Sigmoid colon (tissue), 7 donors: ENCODE data around the gene NOC4L. TPM values are rescaled to one million over a fixed set of nuclear protein-coding genes. Genes with fewer than 3 reads are reported as not detected.

Experiments
- DNase-seq: peaks from one replicate; pipeline ENCODE4 v3.0.0-alpha.2; 2019
- H3K27ac ChIP-seq, 4 donors: fragments of 200-600 bp; sonication (generic); one replicate each; pipeline ENCODE4 v1.5.1; 2016 to 2019; ENCODE audit warnings: mild to moderate bottlenecking in 1 of 4
- H3K27me3 ChIP-seq, 3 donors: fragments of 200-600 bp; sonication (generic); one replicate each; pipeline ENCODE4 v1.5.1; 2019; ENCODE audit warnings: mild to moderate bottlenecking in 1 of 3
- H3K36me3 ChIP-seq, 4 donors: fragments of 200-600 bp; sonication (generic); one replicate each; pipeline ENCODE4 v1.5.1; 2016 to 2019
- H3K4me1 ChIP-seq, 4 donors: fragments of 200-600 bp; sonication (generic); one replicate each; pipeline ENCODE4 v1.5.1; 2017 to 2019
- H3K4me3 ChIP-seq, 4 donors: fragments of 200-600 bp; sonication (generic); one replicate each; pipeline ENCODE4 v1.5.1; 2017 to 2019; ENCODE audit warnings: mild to moderate bottlenecking in 2 of 4, moderate library complexity in 1 of 4
- H3K9me3 ChIP-seq, 4 donors: fragments of 200-600 bp in 3 of 4; sonication (generic) in 3 of 4; one replicate each; pipeline versions ENCODE4 v1.5.1 to v1.6.1; 2013 to 2019
- CTCF ChIP-seq, 4 experiments: fragments of 450-650 bp in 3 of 4; fragments of 200-600 bp in 1 of 4; IDR thresholded peaks; one replicate each; pipeline ENCODE4 v1.5.1; 2016 to 2019; ENCODE audit warnings: antibody characterized with exemption in 4 of 4, mild to moderate bottlenecking in 3 of 4, moderate library complexity in 2 of 4
- EP300 ChIP-seq, 4 donors: sonication (generic); formaldehyde crosslinking; IDR thresholded peaks; one replicate each; pipeline ENCODE4 v1.6.1; 2017; ENCODE audit warnings: antibody characterized with exemption in 4 of 4
- POLR2A ChIP-seq, 2 donors: fragments of 450-650 bp; IDR thresholded peaks; one replicate each; pipeline ENCODE4 v1.6.1; 2016; ENCODE audit warnings: antibody characterized with exemption in 2 of 2, mild to moderate bottlenecking in 2 of 2, moderate library complexity in 2 of 2
- POLR2AphosphoS5 ChIP-seq, 4 donors: sonication (generic); formaldehyde crosslinking; IDR thresholded peaks; one replicate each; pipeline ENCODE4 v1.6.1; 2017; ENCODE audit warnings: antibody characterized with exemption in 4 of 4
- WGBS, 2 donors: extraction: QIAGEN DNeasy Blood & Tissue Kit; methylation state at CpG; one replicate each; pipeline ENCODE4 v1.1.7; 2013; 5-methylcytosine and 5-hydroxymethylcytosine counted together
- intact Hi-C: fragments of 100-400 bp; cut with DNase I; formaldehyde crosslinking; loops from one replicate; pipeline ENCODE4 v1.15.1; 2023
- polyA plus RNA-seq, 3 donors: library from polyadenylated mRNA; stranded (reverse); fragments of 200-250 nt; gene quantifications; one replicate each; pipeline ENCODE4 v1.2.3, GENCODE V29; 2013
- total RNA-seq, 4 donors: library from RNA; depleted of rRNA; stranded (reverse); fragments of >200 nt; gene quantifications; one replicate each; pipeline ENCODE4 v1.1.0, GENCODE V29; 2016
- donor health status: healthy with polysubstance abuse.
- donor health status: Bipolar disorder and iron deficiency.
- donor health status: healthy.

NOC4L gene
- total and polyA plus RNA-seq, 7 donors: 5.4 to 34.9 (median 9.4) TPM

GRCh38 chr12:132188451-132188901 is 44.2 kb downstream of the NOC4L start:
- DNase-seq: no peak
- TF ChIP-seq EP300 (IDR thresholded peaks at IDR 0.05) (no peak), POLR2A (IDR thresholded peaks at IDR 0.05) (no peak), CTCF (IDR thresholded peaks at IDR 0.05) (no peak), POLR2AphosphoS5 (IDR thresholded peaks at IDR 0.05) (no peak)
- no peaks in the 10 kb centered on the region for H3K27me3 ChIP-seq
- peak overlapping the region in 1 of 4 donors; percentile 65 for H3K4me3 ChIP-seq
- WGBS, 2 donors: 80 to 83% methylated on average over 21 of the region's 21 CpGs
- peak overlapping the region in 2 of 4 donors; percentile 76 to 83 for H3K27ac ChIP-seq
- no peaks in the 10 kb centered on the region for H3K36me3 ChIP-seq
- H3K4me1 ChIP-seq: peaks cover 0 to 22% (median 16%) of the 10 kb centered on the region in 4 donors
- intact Hi-C loops: no loop called here
- H3K9me3 ChIP-seq: peaks cover 0 to 19% (median 4%) of the 10 kb centered on the region in 4 donors

GRCh38 chr12:132188916-132189325 is 44.7 kb downstream of the NOC4L start:
- H3K27me3 ChIP-seq: no peaks in the 10 kb centered on the region
- H3K4me3 ChIP-seq: peak overlapping the region; percentile 39 to 65 (median 46)
- peaks cover 0 to 19% (median 7%) of the 10 kb centered on the region in 4 donors for H3K9me3 ChIP-seq
- 15 to 25% methylated on average over 20 of the region's 20 CpGs for WGBS, 2 donors
- intact Hi-C loops: no loop called here
- no peak for DNase-seq
- no peak for TF ChIP-seq CTCF (IDR thresholded peaks at IDR 0.05)
- H3K27ac ChIP-seq: peak overlapping the region; percentile 67 to 85 (median 80)
- H3K4me1 ChIP-seq: peaks cover 0 to 22% (median 16%) of the 10 kb centered on the region in 4 donors
- no peaks in the 10 kb centered on the region for H3K36me3 ChIP-seq

- Histone ChIP-seq H3K4me3 (peak overlapping the region; percentile 39 to 65 (median 46)), H3K27ac (peak overlapping the region; percentile 67 to 85 (median 80)), H3K36me3 (no peaks in the 10 kb centered on the region), H3K4me1 (peaks cover 0 to 22% (median 16%) of the 10 kb centered on the region in 4 donors), H3K27me3 (no peaks in the 10 kb centered on the region), H3K9me3 (peaks cover 0 to 19% (median 11%) of the 10 kb centered on the region in 4 donors)
- peak; percentile 97 for DNase-seq
- TF ChIP-seq CTCF (IDR thresholded peaks at IDR 0.05): peak in 1 of 4 experiments; percentile 10
- no peak for TF ChIP-seq EP300 (IDR thresholded peaks at IDR 0.05)
- TF ChIP-seq POLR2AphosphoS5 (IDR thresholded peaks at IDR 0.05): peak in 3 of 4 donors; percentile 30 to 58 (median 50)
- TF ChIP-seq POLR2A (IDR thresholded peaks at IDR 0.05): no peak
- intact Hi-C loops: no loop called here
- 1% methylated on average over 69 of the region's 69 CpGs for WGBS, 2 donors
These were observed 45.2 kb downstream of the NOC4L start for GRCh38 chr12:132189378-132190011.

- Histone ChIP-seq H3K36me3 (no peaks in the 10 kb centered on the region), H3K9me3 (peaks cover 0 to 19% (median 11%) of the 10 kb centered on the region in 4 donors), H3K4me3 (peak overlapping the region; percentile 39 to 65 (median 46)), H3K4me1 (peaks cover 0 to 22% (median 16%) of the 10 kb centered on the region in 4 donors), H3K27me3 (no peaks in the 10 kb centered on the region), H3K27ac (peak overlapping the region; percentile 67 to 85 (median 80))
- intact Hi-C loops: no loop called here
- no peak for DNase-seq
- no peak for TF ChIP-seq POLR2A (IDR thresholded peaks at IDR 0.05)
- no peak for TF ChIP-seq POLR2AphosphoS5 (IDR thresholded peaks at IDR 0.05)
- no peak for TF ChIP-seq EP300 (IDR thresholded peaks at IDR 0.05)
- no peak for TF ChIP-seq CTCF (IDR thresholded peaks at IDR 0.05)
- WGBS, 2 donors: 36 to 38% methylated on average over 59 of the region's 59 CpGs
These were observed 45.9 kb downstream of the NOC4L start for GRCh38 chr12:132190012-132190755.
